OCI-LY1 (cell line): ENCODE measurements around the gene MLLT3.

Experiments
- H2AFZ ChIP-seq: fragments of 200-600 bp; sonication (generic), shearing (Covaris generic); 2 replicates; pipeline ENCODE4 v1.6.0; 2014; ENCODE audit warnings: antibody characterized with exemption, mild to moderate bottlenecking, low read length
- H3F3A ChIP-seq: fragments of 200-600 bp; sonication (generic), shearing (Covaris generic); 2 replicates; pipeline ENCODE4 v1.6.0; 2014; ENCODE audit warnings: mild to moderate bottlenecking, antibody characterized with exemption, low read length, moderate library complexity; ENCODE audit not compliant: insufficient read depth
- H3K27ac ChIP-seq: fragments of 200-600 bp; sonication (generic); 2 replicates; pipeline ENCODE4 v1.5.1; 2014; ENCODE audit warnings: low read length, mixed run types, mild to moderate bottlenecking, low read depth; ENCODE audit not compliant: poor library complexity, severe bottlenecking
- H3K27me3 ChIP-seq: fragments of 200-600 bp; sonication (generic); 2 replicates; pipeline ENCODE4 v1.6.0; 2014; ENCODE audit warnings: antibody characterized with exemption, mild to moderate bottlenecking, low read length, moderate library complexity; ENCODE audit not compliant: insufficient read depth
- H3K36me3 ChIP-seq: fragments of 200-600 bp; sonication (generic); 2 replicates; pipeline ENCODE4 v1.6.1; 2014; ENCODE audit warnings: mild to moderate bottlenecking, antibody characterized with exemption, low read length, moderate library complexity, mixed read lengths; ENCODE audit not compliant: insufficient read depth
- H3K4me1 ChIP-seq: fragments of 200-600 bp; sonication (generic); 2 replicates; pipeline ENCODE4 v1.5.1; 2014; ENCODE audit warnings: mild to moderate bottlenecking, low read length, moderate library complexity; ENCODE audit not compliant: insufficient read depth, severe bottlenecking
- H3K4me2 ChIP-seq: fragments of 200-600 bp; sonication (generic), shearing (Covaris generic); 2 replicates; pipeline ENCODE4 v1.6.1; 2014; ENCODE audit warnings: low read length
- H3K4me3 ChIP-seq: fragments of 200-600 bp; sonication (generic); 2 replicates; pipeline ENCODE4 v1.5.1; 2014; ENCODE audit warnings: low read length, low read depth, mild to moderate bottlenecking, mixed read lengths; ENCODE audit not compliant: poor library complexity, severe bottlenecking
- H3K79me2 ChIP-seq: fragments of 200-600 bp; shearing (Covaris generic); 2 replicates; pipeline ENCODE4 v1.6.1; 2016; ENCODE audit warnings: mixed run types, low read length, mixed read lengths; ENCODE audit not compliant: insufficient read depth
- H3K9ac ChIP-seq: fragments of 200-600 bp; sonication (generic), shearing (Covaris generic); 2 replicates; pipeline ENCODE4 v1.6.1; 2014; ENCODE audit warnings: mild to moderate bottlenecking, low read length, mixed read lengths
- H3K9me2 ChIP-seq: fragments of 200-600 bp; sonication (generic), shearing (Covaris generic); 2 replicates; pipeline ENCODE4 v1.6.1; 2014; ENCODE audit warnings: low read depth, mild to moderate bottlenecking, low read length, mixed read lengths
- H3K9me3 ChIP-seq: fragments of 200-600 bp; shearing (Covaris generic); 2 replicates; pipeline ENCODE4 v1.6.1; 2014; ENCODE audit warnings: low read length, mixed read lengths
- H4K20me1 ChIP-seq: fragments of 200-600 bp; sonication (generic), shearing (Covaris generic); 2 replicates; pipeline ENCODE4 v1.6.0; 2016; ENCODE audit warnings: mild to moderate bottlenecking, low read length; ENCODE audit not compliant: insufficient read depth
- EZH2 ChIP-seq: fragments of 200-600 bp; sonication (generic), shearing (Covaris generic); IDR thresholded peaks from 2 replicates; pipeline ENCODE4 v1.8.0; 2017; ENCODE audit warnings: borderline replicate concordance, mixed run types, mild to moderate bottlenecking, antibody characterized with exemption, low read length, moderate library complexity, mixed read lengths
- TF ChIP-seq, protein P1 (sequence below): fragments of 200-600 bp; sonication (generic), shearing (Covaris generic); IDR thresholded peaks from 2 replicates; pipeline ENCODE4 v1.5.1; 2017; ENCODE audit warnings: mild to moderate bottlenecking, antibody characterized with exemption, low read length, moderate library complexity, mixed read lengths

Gene MLLT3

DNA sequence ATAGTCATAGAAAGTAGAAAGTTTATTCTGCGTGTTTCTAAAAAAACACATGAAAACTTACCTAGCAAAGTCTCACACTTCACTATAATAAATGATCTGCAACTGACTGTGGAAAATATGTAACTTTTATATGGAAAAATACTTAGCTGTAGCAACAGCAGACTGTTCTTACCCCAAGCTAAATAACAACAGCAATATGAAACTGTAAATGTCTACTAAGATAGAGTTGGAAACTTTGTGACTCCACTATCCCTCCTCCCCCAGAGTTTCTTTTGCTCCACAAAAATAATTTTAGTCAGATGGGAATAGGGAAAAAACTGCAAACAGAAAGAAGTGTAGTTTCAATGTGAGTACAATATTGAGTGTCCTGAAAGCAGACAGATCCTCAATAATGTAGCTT lies 21.0 kb downstream of the MLLT3 start:
- H4K20me1 ChIP-seq, result 0 out of 2 replicates have a peak, but pooled peaks cover 2% of the 10 kb centered on the region
- no peak overlapping the region for H3K4me3 ChIP-seq
- no peaks in the 10 kb centered on the region for H3K79me2 ChIP-seq
- H3K9me2 ChIP-seq, result no peaks in the 10 kb centered on the region
- H2AFZ ChIP-seq, result no peak overlapping the region
- no peak overlapping the region for H3K27ac ChIP-seq
- H3K9me3 ChIP-seq, result no peaks in the 10 kb centered on the region
- no peak overlapping the region for H3K4me2 ChIP-seq
- TF ChIP-seq EZH2, result no peak
- TF ChIP-seq, protein P1, sequence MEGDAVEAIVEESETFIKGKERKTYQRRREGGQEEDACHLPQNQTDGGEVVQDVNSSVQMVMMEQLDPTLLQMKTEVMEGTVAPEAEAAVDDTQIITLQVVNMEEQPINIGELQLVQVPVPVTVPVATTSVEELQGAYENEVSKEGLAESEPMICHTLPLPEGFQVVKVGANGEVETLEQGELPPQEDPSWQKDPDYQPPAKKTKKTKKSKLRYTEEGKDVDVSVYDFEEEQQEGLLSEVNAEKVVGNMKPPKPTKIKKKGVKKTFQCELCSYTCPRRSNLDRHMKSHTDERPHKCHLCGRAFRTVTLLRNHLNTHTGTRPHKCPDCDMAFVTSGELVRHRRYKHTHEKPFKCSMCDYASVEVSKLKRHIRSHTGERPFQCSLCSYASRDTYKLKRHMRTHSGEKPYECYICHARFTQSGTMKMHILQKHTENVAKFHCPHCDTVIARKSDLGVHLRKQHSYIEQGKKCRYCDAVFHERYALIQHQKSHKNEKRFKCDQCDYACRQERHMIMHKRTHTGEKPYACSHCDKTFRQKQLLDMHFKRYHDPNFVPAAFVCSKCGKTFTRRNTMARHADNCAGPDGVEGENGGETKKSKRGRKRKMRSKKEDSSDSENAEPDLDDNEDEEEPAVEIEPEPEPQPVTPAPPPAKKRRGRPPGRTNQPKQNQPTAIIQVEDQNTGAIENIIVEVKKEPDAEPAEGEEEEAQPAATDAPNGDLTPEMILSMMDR, result no peak
- H3K36me3 ChIP-seq, result no peaks in the 10 kb centered on the region
- H3F3A ChIP-seq, result no peaks in the 10 kb centered on the region
- H3K4me1 ChIP-seq, result no peaks in the 10 kb centered on the region
- H3K9ac ChIP-seq, result no peak overlapping the region
- no peaks in the 10 kb centered on the region for H3K27me3 ChIP-seq

DNA sequence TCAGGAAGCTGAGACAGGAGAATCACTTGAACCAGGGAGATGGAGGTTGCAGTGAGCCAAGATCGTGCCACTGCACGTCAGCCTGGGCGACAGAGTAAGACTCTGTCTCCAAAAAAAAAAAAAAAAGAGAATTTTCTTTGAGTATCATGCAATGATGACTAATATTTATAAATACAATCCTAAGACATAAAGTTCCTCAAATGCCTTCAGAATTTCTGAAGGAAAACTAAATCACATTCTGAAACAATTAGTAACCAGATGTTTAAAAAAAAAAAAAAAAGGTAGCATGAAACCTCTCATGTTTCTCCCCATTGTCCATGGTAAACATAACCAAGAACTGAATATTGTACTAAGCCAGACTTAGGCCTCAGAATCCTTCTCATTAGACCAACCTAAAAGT lies 23.1 kb downstream of the MLLT3 start:
- Histone ChIP-seq H2AFZ (no peak overlapping the region), H3K9me3 (no peaks in the 10 kb centered on the region), H3K27ac (no peak overlapping the region), H3F3A (no peaks in the 10 kb centered on the region), H3K36me3 (no peaks in the 10 kb centered on the region), H3K4me1 (no peaks in the 10 kb centered on the region), H3K9me2 (no peaks in the 10 kb centered on the region), H3K27me3 (no peaks in the 10 kb centered on the region), H3K79me2 (no peaks in the 10 kb centered on the region), H3K4me3 (no peak overlapping the region), H3K4me2 (no peak overlapping the region), H4K20me1 (0 out of 2 replicates have a peak, but pooled peaks cover 2% of the 10 kb centered on the region), H3K9ac (no peak overlapping the region)
- TF ChIP-seq, protein P1, result no peak
- no peak for TF ChIP-seq EZH2

DNA sequence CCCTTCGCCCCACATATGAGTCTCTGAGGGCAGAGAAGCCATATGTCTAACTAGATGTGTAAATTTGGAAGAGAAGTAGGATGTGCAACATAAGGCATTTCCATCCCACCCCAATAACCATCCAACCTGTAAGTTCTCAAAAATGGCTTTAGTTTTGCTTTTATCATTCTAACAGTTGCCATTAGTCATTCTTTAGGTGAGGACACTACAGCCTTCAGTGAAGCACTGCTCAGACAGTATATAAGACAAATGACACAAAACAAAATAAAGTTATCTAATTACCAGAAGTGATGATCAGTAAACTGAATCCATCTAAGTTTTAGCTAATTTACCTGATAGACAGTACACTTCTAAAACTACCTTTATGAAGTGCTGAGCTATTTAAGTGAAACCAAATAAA lies 23.9 kb downstream of the MLLT3 start:
- no peak overlapping the region for H3K9ac ChIP-seq
- no peak overlapping the region for H3K4me2 ChIP-seq
- no peak for TF ChIP-seq EZH2
- TF ChIP-seq, protein P1, result no peak
- H3K4me1 ChIP-seq, result no peaks in the 10 kb centered on the region
- no peaks in the 10 kb centered on the region for H3K9me3 ChIP-seq
- no peak overlapping the region for H3K4me3 ChIP-seq
- no peak overlapping the region for H3K27ac ChIP-seq
- no peaks in the 10 kb centered on the region for H3K36me3 ChIP-seq
- no peaks in the 10 kb centered on the region for H3K27me3 ChIP-seq
- H3K9me2 ChIP-seq, result no peaks in the 10 kb centered on the region
- 0 out of 2 replicates have a peak, but pooled peaks cover 2% of the 10 kb centered on the region for H4K20me1 ChIP-seq
- H3K79me2 ChIP-seq, result no peaks in the 10 kb centered on the region
- H3F3A ChIP-seq, result no peaks in the 10 kb centered on the region
- H2AFZ ChIP-seq, result no peak overlapping the region
